Inflammatory macrophage treated with lipopolysaccharide for 4 hours (primary cell): ENCODE results near the gene PICALM.
"Not testable (repeated sequence)": the region's sequence is repeated elsewhere in the genome, so short reads cannot be mapped to it uniquely, and the experiment has no call there.

Source experiments
- DNase-seq: peaks from one replicate; pipeline ENCODE4 v3.0.0-alpha.2; 2020

The PICALM gene

GRCh38 chr11:85930879-85931366 lies 138.0 kb downstream of the PICALM start:
- DNase-seq, result no peak

GRCh38 chr11:85926653-85927214 lies 142.2 kb downstream of the PICALM start:
- DNase-seq, result not testable (repeated sequence)

GRCh38 chr11:85923455-85923854 lies 145.4 kb downstream of the PICALM start:
- no peak for DNase-seq

GRCh38 chr11:85922367-85922766 lies 146.5 kb downstream of the PICALM start:
- no peak for DNase-seq

- no peak for DNase-seq
Observed at GRCh38 chr11:85918910-85919794, 149.7 kb downstream of the PICALM start.

- peak; percentile 31 for DNase-seq
Observed at GRCh38 chr11:85914425-85914824, 154.5 kb downstream of the PICALM start.

GRCh38 chr11:85913513-85913912 lies 155.4 kb downstream of the PICALM start:
- peak; percentile 88 for DNase-seq

GRCh38 chr11:85912414-85912813 lies 156.5 kb downstream of the PICALM start:
- DNase-seq, result no peak
